Endothelial cell (in vitro differentiated cells): Measurements from ENCODE around the gene SLC9A1. TPM values are rescaled to one million over a fixed set of nuclear protein-coding genes. Genes with fewer than 3 reads are reported as not detected.
A peak's percentile ranks its signal among the peaks of the same experiment; 100 is the strongest.

Experiments used
- DNase-seq: peaks from one replicate; pipeline ENCODE4 v3.0.0; 2021; ENCODE audit warnings: low spot score
- H3K27ac Mint-ChIP-seq: one replicate; pipeline ENCODE4 v1.8.0; 2021; ENCODE audit warnings: mixed read lengths, inconsistent platforms; ENCODE audit not compliant: unreplicated experiment
- H3K27me3 Mint-ChIP-seq: one replicate; pipeline ENCODE4 v1.8.0; 2021; ENCODE audit warnings: mild to moderate bottlenecking, moderate library complexity, mixed read lengths, inconsistent platforms; ENCODE audit not compliant: unreplicated experiment
- H3K36me3 Mint-ChIP-seq: one replicate; pipeline ENCODE4 v1.8.0; 2021; ENCODE audit warnings: mild to moderate bottlenecking, low read depth, mixed read lengths, inconsistent platforms; ENCODE audit not compliant: unreplicated experiment
- H3K4me1 Mint-ChIP-seq: one replicate; pipeline ENCODE4 v1.8.0; 2021; ENCODE audit warnings: mild to moderate bottlenecking, mixed read lengths, inconsistent platforms; ENCODE audit not compliant: unreplicated experiment
- H3K4me3 Mint-ChIP-seq: one replicate; pipeline ENCODE4 v1.8.0; 2021; ENCODE audit warnings: mild to moderate bottlenecking, mixed read lengths, inconsistent platforms; ENCODE audit not compliant: unreplicated experiment
- H3K9me3 Mint-ChIP-seq: one replicate; pipeline ENCODE4 v1.8.0; 2021; ENCODE audit warnings: mixed read lengths, inconsistent platforms; ENCODE audit not compliant: unreplicated experiment
- total RNA-seq: library from RNA; stranded (reverse); fragmentation: NEBNext Ultra II Directional; extraction: Animal tissue kit (Norgen Biotek cat#: 25700); gene quantifications from one replicate; pipeline ENCODE4 v1.2.1, GENCODE V29; 2021; ENCODE audit not compliant: unreplicated experiment
- TF ChIP-seq, protein P1 (sequence below): fragments of 200-600 bp; sonication (generic); IDR thresholded peaks from one replicate; pipeline ENCODE4 v1.5.0; 2021; ENCODE audit warnings: antibody characterized with exemption; ENCODE audit not compliant: unreplicated experiment

The SLC9A1 gene
- total RNA-seq, 1 donor from 2014 or later = 96.2 TPM

DNA sequence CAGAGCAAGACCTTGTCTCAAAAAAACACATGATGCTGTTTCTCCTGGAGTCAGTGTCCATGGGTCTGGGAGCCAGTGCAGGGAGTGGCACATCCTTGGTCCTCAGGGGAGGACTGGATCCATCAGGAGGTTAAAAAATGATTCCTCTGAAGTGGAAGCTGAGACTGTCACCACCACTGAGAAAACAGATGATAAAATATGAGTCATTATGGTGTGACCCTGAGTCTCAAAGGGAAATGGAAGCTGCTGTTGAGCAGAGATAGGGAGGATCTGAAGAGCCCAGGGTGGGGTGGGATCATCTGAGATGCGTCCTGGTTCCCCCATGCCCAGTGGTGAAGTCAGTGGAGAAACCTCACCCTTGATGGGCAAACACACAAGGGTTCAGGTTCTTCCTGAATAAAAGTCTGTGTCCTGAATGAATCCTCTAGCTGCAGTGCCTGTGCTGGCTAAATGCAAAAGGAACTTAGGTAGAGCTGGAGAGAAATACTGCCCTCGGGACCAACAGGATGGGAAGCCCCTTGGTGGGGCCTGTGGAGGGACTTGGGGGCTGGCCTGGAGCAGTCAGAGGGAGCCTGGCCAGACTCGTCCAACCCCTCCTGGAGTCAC, 80.6 kb downstream of the SLC9A1 start:
- DNase-seq = no peak
- Mint-ChIP-seq H3K4me1 (peaks cover 6% of the 10 kb centered on the region), H3K27me3 (peaks cover 2% of the 10 kb centered on the region), H3K4me3 (no peak overlapping the region), H3K27ac (no peak overlapping the region), H3K36me3 (no peaks in the 10 kb centered on the region), H3K9me3 (no peaks in the 10 kb centered on the region)
- TF ChIP-seq, protein P1, sequence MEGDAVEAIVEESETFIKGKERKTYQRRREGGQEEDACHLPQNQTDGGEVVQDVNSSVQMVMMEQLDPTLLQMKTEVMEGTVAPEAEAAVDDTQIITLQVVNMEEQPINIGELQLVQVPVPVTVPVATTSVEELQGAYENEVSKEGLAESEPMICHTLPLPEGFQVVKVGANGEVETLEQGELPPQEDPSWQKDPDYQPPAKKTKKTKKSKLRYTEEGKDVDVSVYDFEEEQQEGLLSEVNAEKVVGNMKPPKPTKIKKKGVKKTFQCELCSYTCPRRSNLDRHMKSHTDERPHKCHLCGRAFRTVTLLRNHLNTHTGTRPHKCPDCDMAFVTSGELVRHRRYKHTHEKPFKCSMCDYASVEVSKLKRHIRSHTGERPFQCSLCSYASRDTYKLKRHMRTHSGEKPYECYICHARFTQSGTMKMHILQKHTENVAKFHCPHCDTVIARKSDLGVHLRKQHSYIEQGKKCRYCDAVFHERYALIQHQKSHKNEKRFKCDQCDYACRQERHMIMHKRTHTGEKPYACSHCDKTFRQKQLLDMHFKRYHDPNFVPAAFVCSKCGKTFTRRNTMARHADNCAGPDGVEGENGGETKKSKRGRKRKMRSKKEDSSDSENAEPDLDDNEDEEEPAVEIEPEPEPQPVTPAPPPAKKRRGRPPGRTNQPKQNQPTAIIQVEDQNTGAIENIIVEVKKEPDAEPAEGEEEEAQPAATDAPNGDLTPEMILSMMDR = no peak

DNA sequence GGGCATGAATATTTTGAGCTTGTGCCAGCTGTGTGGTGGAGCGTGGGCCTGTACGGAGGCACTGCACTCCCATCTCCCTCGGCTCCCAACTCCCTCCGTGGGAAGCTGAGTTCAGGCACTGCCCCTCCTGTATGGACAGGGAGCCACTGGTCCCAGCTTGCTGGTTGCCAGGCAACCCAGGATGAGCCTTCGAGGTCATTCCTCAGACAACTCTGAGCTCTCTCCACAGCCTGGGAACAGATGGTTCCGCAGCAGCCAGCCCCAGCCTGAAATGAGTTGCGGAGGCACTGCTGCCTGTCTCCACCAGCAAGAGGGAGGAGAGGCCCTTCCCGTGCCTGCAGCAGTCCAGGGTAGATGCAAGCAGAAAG, 83.9 kb downstream of the SLC9A1 start:
- Mint-ChIP-seq H3K4me3 (no peak overlapping the region), H3K27me3 (peaks cover 2% of the 10 kb centered on the region), H3K4me1 (peaks cover 3% of the 10 kb centered on the region), H3K36me3 (no peaks in the 10 kb centered on the region), H3K27ac (peak overlapping the region; percentile 26), H3K9me3 (no peaks in the 10 kb centered on the region)
- TF ChIP-seq, protein P1 = no peak
- no peak for DNase-seq

DNA sequence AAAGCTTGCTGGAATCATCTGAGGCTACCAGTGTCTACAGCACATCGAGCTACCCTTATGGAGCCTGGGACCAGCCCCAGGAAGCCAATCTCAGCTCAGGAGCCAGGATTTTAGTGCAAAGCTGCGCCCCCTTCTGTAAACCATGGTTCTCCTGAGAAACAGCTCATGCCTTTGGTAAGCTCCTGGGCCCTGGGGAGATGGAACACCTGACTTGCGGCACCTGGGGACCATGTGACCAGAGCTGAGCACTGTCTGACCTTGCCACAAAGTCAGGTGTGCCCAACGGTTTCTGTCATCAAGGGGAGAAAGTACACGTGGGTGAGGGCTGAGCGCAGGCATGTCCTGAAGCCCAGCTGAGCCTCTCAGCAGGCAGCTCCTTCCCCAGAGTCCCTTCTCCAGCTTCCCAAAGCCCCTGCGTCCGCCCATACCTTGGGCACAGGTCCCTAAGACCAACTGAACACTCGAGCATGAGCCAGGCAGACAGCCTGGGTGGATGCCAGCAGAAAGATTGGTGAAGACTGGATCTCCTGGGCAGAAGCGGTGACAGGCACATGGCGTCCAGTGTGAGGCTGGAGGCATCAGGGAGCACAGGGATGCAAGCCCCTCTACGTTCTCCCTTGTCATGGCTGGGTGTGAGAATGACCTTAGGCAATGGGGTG, 84.4 kb downstream of the SLC9A1 start:
- Mint-ChIP-seq H3K4me3 (no peak overlapping the region), H3K27me3 (peaks cover 3% of the 10 kb centered on the region), H3K9me3 (no peaks in the 10 kb centered on the region), H3K27ac (no peak overlapping the region), H3K4me1 (peaks cover 3% of the 10 kb centered on the region), H3K36me3 (no peaks in the 10 kb centered on the region)
- DNase-seq = no peak
- TF ChIP-seq, protein P1 = no peak

DNA sequence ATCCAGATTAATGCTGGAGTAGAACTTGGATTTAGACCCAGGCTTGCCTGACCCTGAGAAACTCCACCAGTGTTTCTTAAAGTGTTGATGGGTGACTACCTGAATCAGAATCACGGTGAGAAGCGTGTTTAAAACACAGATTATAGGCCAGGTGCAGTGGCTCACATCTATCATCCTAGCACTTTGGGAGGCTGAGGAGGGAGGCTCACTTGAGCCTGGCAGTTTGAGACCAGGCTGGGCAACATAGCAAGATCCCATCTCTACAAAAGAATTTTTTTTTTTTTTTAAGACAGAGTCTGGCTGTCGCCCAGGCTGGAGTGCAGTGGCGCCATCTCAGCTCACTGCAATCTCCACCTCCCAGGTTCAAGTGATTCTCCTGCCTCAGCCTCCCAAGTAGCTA, 86.0 kb downstream of the SLC9A1 start:
- TF ChIP-seq, protein P1 = no peak
- Mint-ChIP-seq H3K9me3 (no peaks in the 10 kb centered on the region), H3K36me3 (no peaks in the 10 kb centered on the region)

DNA sequence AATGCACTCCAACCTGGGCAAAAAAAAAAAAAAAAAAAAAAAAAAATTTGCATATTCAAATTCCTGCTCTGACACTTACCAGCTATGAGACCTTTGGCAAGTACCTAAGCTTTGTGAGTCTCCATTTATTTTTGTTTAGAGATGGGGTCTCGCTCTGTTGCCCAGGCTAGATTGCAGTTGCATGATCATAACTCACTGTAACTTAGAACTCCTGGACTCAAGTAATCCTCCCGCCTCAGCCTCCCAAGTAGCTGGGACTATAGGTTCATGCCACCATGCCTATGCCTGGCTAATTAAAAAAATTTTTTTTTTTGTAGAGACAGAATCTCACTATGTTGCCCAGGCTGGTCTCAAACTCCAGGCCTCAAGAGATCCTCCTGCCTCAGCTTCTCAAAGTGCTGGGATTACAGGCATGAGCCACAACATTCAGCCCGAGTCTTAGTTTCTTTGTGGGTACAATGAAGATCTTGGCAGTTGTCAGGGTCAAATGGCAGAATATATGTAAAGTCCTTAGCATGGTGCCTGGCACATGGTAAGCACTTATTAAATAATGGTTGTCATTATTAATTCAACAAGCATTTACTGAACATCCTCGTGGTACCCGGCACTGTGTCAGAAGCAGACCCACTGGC, 88.8 kb downstream of the SLC9A1 start:
- Mint-ChIP-seq H3K4me1 (no peaks in the 10 kb centered on the region), H3K27ac (no peak overlapping the region), H3K27me3 (peaks cover 1% of the 10 kb centered on the region), H3K9me3 (no peaks in the 10 kb centered on the region), H3K36me3 (no peaks in the 10 kb centered on the region), H3K4me3 (no peak overlapping the region)
- TF ChIP-seq, protein P1 = no peak
- no peak for DNase-seq

More for the DNA sequence above, 86.0 kb downstream of the SLC9A1 start:
- no peak for DNase-seq
- Mint-ChIP-seq H3K27ac (no peak overlapping the region), H3K4me3 (no peak overlapping the region), H3K4me1 (no peaks in the 10 kb centered on the region), H3K27me3 (peaks cover 1% of the 10 kb centered on the region)
